ENCODE data around the gene KCP. TPM values are rescaled to one million over a fixed set of nuclear protein-coding genes. Genes with fewer than 3 reads are reported as not detected.

The KCP gene
- total RNA-seq, 1 experiment from 2014 or later, result 5.3 TPM

DNA sequence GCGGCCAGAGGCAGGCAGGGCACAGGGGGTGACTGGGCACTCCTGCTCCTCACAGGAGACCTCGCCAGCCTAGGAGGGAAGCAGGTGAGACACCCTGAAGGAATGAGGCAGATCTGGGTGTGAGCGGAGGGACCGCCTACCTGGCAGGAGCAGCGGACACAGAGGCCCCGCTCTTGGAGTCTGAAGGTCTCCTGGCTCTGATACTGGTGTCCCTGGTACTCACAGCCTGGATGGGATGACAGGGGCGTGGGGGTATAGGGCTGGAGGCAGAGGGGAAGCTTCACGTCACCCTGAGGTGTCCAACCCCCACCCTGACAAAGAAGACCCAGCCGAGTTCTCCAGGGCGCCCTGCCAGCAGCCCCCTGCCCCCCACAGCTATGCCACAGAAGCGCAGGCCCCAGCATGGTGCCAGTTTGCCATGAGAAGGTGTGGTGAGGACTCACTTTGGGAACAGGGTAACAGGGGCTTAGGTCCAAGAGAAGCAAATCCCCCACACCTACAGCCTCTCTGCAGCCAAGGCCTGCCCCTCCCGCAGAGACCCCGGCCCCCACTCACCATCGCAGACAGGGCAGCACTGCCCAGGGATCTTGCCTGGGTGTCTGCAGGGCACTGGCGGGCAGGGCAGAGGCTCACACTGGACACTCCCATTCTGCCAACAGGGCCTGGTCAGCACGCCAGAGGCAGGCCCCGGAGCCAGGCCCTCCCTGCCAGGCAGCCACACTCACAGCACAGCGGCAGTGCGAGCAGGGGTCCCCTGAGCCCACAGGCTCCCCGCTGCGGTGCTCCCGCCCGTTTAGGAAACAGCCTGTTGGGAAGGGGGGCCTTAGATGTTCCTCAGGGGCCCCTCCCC lies 17.0 kb downstream of the KCP start:
- TF ChIP-seq, protein P1, sequence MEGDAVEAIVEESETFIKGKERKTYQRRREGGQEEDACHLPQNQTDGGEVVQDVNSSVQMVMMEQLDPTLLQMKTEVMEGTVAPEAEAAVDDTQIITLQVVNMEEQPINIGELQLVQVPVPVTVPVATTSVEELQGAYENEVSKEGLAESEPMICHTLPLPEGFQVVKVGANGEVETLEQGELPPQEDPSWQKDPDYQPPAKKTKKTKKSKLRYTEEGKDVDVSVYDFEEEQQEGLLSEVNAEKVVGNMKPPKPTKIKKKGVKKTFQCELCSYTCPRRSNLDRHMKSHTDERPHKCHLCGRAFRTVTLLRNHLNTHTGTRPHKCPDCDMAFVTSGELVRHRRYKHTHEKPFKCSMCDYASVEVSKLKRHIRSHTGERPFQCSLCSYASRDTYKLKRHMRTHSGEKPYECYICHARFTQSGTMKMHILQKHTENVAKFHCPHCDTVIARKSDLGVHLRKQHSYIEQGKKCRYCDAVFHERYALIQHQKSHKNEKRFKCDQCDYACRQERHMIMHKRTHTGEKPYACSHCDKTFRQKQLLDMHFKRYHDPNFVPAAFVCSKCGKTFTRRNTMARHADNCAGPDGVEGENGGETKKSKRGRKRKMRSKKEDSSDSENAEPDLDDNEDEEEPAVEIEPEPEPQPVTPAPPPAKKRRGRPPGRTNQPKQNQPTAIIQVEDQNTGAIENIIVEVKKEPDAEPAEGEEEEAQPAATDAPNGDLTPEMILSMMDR (conservative IDR thresholded peaks at IDR 0.05), result no peak
- no CpG with 5 or more reads among the region's 23 CpGs for WGBS (ENCODE audit: extremely low coverage, insufficient read length, low lambda C conversion rate)

More for the DNA sequence above, 17.0 kb downstream of the KCP start:
- Histone ChIP-seq H2AFZ (ENCODE audit: low read length) (no peak overlapping the region), H2AK5ac (ENCODE audit: insufficient read length, low read length) (no peak overlapping the region), H4K20me1 (ENCODE audit: control insufficient read depth, insufficient read depth, insufficient read length) (no peaks in the 10 kb centered on the region), H3K9me3 (ENCODE audit: control insufficient read depth, low read depth, low read length) (no peaks in the 10 kb centered on the region), H3K56ac (ENCODE audit: insufficient read length, low read depth, low read length) (no peak overlapping the region), H3K14ac (ENCODE audit: insufficient read depth, low read length) (no peak overlapping the region; the same call in 1 of the 2 replicates), H2BK12ac (ENCODE audit: insufficient read length, low read depth, low read length) (no peak overlapping the region), H3K79me2 (ENCODE audit: insufficient read depth, low read length) (no peaks in the 10 kb centered on the region), H3K4me1 (ENCODE audit: insufficient read depth, low read length) (no peaks in the 10 kb centered on the region), H3K18ac (ENCODE audit: insufficient read length, low read depth, low read length) (no peak overlapping the region), H4K5ac (ENCODE audit: insufficient read length, low read depth, low read length) (no peak overlapping the region), H2BK5ac (ENCODE audit: insufficient read length, low read length) (no peak overlapping the region), H4K91ac (ENCODE audit: insufficient read length, low read depth, low read length) (no peak overlapping the region), H2BK15ac (ENCODE audit: low read depth, low read length) (no peak overlapping the region), H3K27me3 (ENCODE audit: insufficient read depth, low read length) (no peaks in the 10 kb centered on the region), H3K27ac (ENCODE audit: insufficient read length, low read depth, low read length) (no peak overlapping the region), H2BK120ac (ENCODE audit: low read depth, low read length, poor library complexity, severe bottlenecking) (no peak overlapping the region), H3K4ac (ENCODE audit: low read depth, low read length) (no peak overlapping the region), H3K79me1 (ENCODE audit: insufficient read depth, low read depth, low read length, poor library complexity, severe bottlenecking) (no peaks in the 10 kb centered on the region), H3K23me2 (ENCODE audit: insufficient read length, low read depth, low read length, poor library complexity, severe bottlenecking) (peaks cover 9% of the 10 kb centered on the region), H3K9ac (ENCODE audit: extremely low read depth, insufficient read length, low read length) (no peak overlapping the region), H3T11ph (ENCODE audit: low read length) (no peak overlapping the region), H4K8ac (replicated peaks; ENCODE audit: insufficient read length, low read depth, low read length) (no peak overlapping the region), H3K4me2 (ENCODE audit: insufficient read depth, insufficient read length, low read length) (no peak overlapping the region), H3K23ac (ENCODE audit: insufficient read length, low read depth, low read length) (no peak overlapping the region), H2BK20ac (ENCODE audit: low read depth, low read length, poor library complexity, severe bottlenecking) (no peak overlapping the region)
- H3K27ac Mint-ChIP-seq, result no peak overlapping the region; a peak in 1 of 7 replicates
- H3K36me3 Mint-ChIP-seq (ENCODE audit: insufficient read depth in 1 of 3, low read depth in 3 of 3), result peaks cover 2 to 5% (median 3%) of the 10 kb centered on the region in 3 experiments
- H3K27me3 Mint-ChIP-seq (ENCODE audit: low read depth), result peaks cover 11% of the 10 kb centered on the region
- no peak for DNase-seq
- peaks cover 2% of the 10 kb centered on the region in 2 experiments for H3K9me3 Mint-ChIP-seq
- no peak overlapping the region for H3K4me3 Mint-ChIP-seq
- H3K4me1 Mint-ChIP-seq, result peaks cover 3 to 5% of the 10 kb centered on the region in 2 experiments; a peak in 2 of 4 replicates
